Left cardiac atrium (tissue), 4 donors: ENCODE measurements around the gene PLCB4. TPM values are rescaled to one million over a fixed set of nuclear protein-coding genes. Genes with fewer than 3 reads are reported as not detected.
A peak's percentile ranks its signal among the peaks of the same experiment; 100 is the strongest.

Experiments
- ATAC-seq, 2 donors: fragments of 200-7000 bp; cut with Tn5 transposase; one replicate each; pipeline ENCODE4 v1.9.1; 2020; ENCODE audit warnings: mild to moderate bottlenecking in 2 of 2, moderate library complexity in 2 of 2
- DNase-seq: peaks from one replicate; pipeline ENCODE4 v3.0.0-alpha.2; 2020
- intact Hi-C, 2 donors: fragments of 100-400 bp; cut with DNase I; formaldehyde crosslinking; loops; one replicate each; pipeline versions ENCODE4 v1.14.1 to v1.15.1; 2022 to 2023
- total RNA-seq, 2 donors: library from RNA; stranded (reverse); fragmentation: NEBNext Ultra II Directional; extraction: Animal tissue kit (Norgen Biotek cat#: 25700); gene quantifications; one replicate each; pipeline ENCODE4 v1.2.1, GENCODE V29; 2021
- donor health status: DM: no; HTN: yes; CAD: no.
- donor health status: DM: no; HTN: yes; CAD: no; lungs with severe emphysema.
- donor health status: DM: yes; HTN: yes; CAD: no.
- donor health status: Dilated cardiomyopathy.

Gene PLCB4
- total RNA-seq, 2 donors from 2014 or later, result 29.7 to 33.4 TPM

GRCh38 chr20:9092113-9092512 lies 23.2 kb downstream of the PLCB4 start:
- no peak for DNase-seq
- ATAC-seq, result peak in 1 of 2 donors; percentile 30
- intact Hi-C loops, result no loop called here

DNA sequence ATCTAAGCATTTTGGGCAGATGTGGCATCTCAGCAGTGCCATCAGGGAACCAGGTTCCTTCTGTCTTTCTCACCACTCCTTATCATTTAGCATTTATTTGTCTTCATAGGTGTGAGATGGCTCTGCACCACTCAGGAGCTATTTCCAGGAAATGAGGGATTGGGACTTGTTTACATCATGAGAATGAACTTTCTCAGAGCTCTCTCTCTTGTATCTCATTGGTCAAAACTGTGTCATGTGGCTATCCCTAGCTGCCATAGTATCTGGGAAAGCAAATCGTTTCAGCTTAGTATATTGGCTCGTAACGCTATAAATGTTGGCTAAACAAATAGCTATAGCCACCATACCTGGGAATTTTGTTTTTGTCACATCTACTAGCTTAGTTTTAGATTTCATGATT lies 23.8 kb downstream of the PLCB4 start:
- no peak for DNase-seq
- ATAC-seq, result no peak
- intact Hi-C loops, result no loop called here

- DNase-seq, result no peak
- ATAC-seq, result peak; percentile 41 to 53
- intact Hi-C loops, result no loop called here
These were observed 24.5 kb downstream of the PLCB4 start for GRCh38 chr20:9093218-9093957.

DNA sequence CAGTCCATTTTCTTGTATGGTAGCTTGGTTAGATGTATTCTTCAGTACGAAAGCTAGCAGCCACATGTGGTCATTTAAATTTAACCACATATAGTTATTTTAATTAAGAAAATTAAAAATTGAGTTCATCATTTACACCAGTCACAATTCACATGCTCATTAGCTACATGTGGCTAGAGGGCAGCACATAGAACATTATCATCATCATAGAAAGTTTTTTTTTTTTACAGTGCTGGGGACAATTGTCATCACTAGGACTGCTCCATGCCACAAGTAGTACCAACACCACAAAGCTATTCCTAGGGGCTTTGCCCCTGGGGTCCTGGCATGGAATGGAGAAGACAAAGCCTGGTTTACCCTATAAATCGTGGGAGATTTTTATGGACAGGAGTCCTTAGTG lies 30.5 kb downstream of the PLCB4 start:
- intact Hi-C loops, result no loop called here
- no peak for ATAC-seq
- no peak for DNase-seq

GRCh38 chr20:9100691-9101090 lies 31.8 kb downstream of the PLCB4 start:
- ATAC-seq (no peak), DNase-seq (no peak)
- intact Hi-C loops, result no loop called here

GRCh38 chr20:9102456-9102855 lies 33.6 kb downstream of the PLCB4 start:
- intact Hi-C loops, result no loop called here
- ATAC-seq (no peak), DNase-seq (no peak)

GRCh38 chr20:9103955-9104354 lies 35.1 kb downstream of the PLCB4 start:
- intact Hi-C loops, result no loop called here

DNA sequence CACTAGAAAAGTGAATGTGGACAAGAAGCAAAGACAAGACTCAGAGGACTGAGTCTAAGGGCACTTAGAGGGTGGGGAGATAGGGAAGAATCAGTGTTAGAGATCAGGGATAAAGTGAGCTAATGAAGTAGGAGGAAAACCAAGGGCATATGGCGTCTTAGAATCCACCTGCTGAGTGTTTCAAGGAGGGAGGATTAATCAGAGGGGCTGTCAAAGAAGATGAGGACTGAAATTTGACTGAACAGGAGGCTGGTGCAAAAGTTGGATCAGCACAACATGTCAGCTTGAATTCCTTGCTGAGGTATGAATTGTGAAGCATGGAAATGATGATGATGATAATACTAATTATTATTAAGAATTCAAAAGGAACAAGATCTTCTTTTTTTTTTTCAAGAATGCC lies 39.4 kb downstream of the PLCB4 start:
- DNase-seq, result no peak
- intact Hi-C loops, result no loop called here
- no peak for ATAC-seq

More at GRCh38 chr20:9103955-9104354, 35.1 kb downstream of the PLCB4 start:
- no peak for DNase-seq
- ATAC-seq, result peak in 1 of 2 donors; percentile 26

- ATAC-seq, result no peak
- DNase-seq, result no peak
- intact Hi-C loops, result no loop called here
These were observed 40.7 kb downstream of the PLCB4 start for GRCh38 chr20:9109566-9109965.

DNA sequence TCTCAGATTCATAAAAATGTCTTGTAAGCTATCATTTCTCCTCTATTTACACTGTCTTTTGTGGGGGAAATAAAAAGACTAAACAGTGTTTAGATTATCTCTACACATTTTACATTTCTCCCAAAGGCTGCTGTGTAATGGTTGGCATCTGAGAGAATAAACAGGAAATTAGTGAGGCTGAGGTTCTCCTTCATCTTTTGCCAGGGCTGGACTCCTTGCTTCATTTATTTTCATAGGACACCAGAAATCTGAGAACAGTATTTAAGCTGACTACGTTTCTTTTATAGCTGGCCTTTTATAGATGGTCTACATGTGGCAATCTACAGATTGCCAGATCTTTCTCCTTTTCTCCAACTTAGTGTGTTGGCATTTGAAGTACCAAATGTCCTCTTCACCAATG lies 41.5 kb downstream of the PLCB4 start:
- no peak for DNase-seq
- intact Hi-C loops, result loop anchor here in 1 of 2 donors (10.0 kb wide), 2 partner anchors 54 to 114 kb away; no protein-coding TSS in a partner anchor

GRCh38 chr20:9110916-9111432 lies 42.1 kb downstream of the PLCB4 start:
- intact Hi-C loops, result loop anchor here in 1 of 2 donors (10.0 kb wide), 2 partner anchors 54 to 114 kb away; no protein-coding TSS in a partner anchor
- DNase-seq, result no peak

More for the DNA sequence above, 41.5 kb downstream of the PLCB4 start:
- no peak for ATAC-seq

GRCh38 chr20:9112541-9113515 lies 43.9 kb downstream of the PLCB4 start:
- ATAC-seq (peak; percentile 88 to 89), DNase-seq (no peak)
- intact Hi-C loops, result loop anchor here in 1 of 2 donors (10.0 kb wide), 2 partner anchors 52 to 112 kb away; no protein-coding TSS in a partner anchor

More at GRCh38 chr20:9110916-9111432, 42.1 kb downstream of the PLCB4 start:
- ATAC-seq, result no peak

GRCh38 chr20:9114709-9115108 lies 45.8 kb downstream of the PLCB4 start:
- peak in 1 of 2 donors; percentile 15 for ATAC-seq
- no peak for DNase-seq
- intact Hi-C loops, result loop anchor here in 1 of 2 donors (10.0 kb wide), 2 partner anchors 50 to 110 kb away; no protein-coding TSS in a partner anchor

- ATAC-seq (no peak), DNase-seq (no peak)
- intact Hi-C loops, result loop anchor here in 1 of 2 donors (10.0 kb wide), 2 partner anchors 47 to 107 kb away; no protein-coding TSS in a partner anchor
These were observed 48.7 kb downstream of the PLCB4 start for GRCh38 chr20:9117548-9117947.

DNA sequence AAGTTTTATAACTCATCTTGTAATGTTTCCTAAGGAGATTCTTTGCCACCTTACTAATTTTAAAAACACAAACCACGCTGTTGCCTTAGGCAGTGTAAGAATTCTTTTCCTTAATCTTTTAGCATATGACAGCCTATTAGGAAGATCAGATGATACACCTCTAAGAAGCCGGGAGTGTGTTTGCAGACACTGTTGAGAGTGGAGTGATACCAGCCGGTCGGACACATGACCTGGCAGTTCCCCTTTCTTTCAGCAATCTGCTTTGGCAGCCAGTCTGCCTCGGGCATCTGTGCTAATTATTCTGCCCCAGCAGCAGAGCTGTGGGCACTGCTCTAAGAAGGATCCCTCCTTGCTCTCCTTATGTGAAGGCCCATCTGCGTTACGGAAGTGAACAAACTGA lies 50.9 kb downstream of the PLCB4 start:
- intact Hi-C loops, result loop anchor here in 1 of 2 donors (10.0 kb wide), 2 partner anchors 45 to 105 kb away; no protein-coding TSS in a partner anchor
- ATAC-seq, result peak; percentile 94 to 96
- peak; percentile 48 for DNase-seq

- intact Hi-C loops, result no loop called here
- DNase-seq (no peak), ATAC-seq (no peak)
These were observed 52.3 kb downstream of the PLCB4 start for GRCh38 chr20:9121211-9121610.

- intact Hi-C loops, result no loop called here
These were observed 53.7 kb downstream of the PLCB4 start for GRCh38 chr20:9122571-9122970.

DNA sequence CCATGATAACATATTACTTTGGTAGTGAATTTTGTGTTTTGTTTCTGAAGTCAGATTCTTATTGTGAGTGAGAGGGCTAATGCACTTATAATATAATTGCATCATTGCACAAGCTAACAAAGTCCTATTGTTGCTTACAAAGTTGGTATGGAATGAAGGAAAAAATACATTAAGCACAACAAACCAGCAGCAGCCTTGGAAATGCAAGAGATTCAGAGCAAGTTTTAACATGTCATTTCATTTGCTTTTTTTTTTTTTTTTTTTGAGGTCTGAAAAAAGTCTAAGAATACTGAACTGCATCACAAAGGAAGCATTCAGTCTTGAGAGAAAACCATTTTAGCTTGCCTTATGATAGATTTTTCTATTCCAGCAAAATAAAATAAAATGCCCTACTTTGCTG lies 57.6 kb downstream of the PLCB4 start:
- ATAC-seq (no peak), DNase-seq (no peak)
- intact Hi-C loops, result no loop called here

More at GRCh38 chr20:9122571-9122970, 53.7 kb downstream of the PLCB4 start:
- no peak for DNase-seq
- ATAC-seq, result no peak

DNA sequence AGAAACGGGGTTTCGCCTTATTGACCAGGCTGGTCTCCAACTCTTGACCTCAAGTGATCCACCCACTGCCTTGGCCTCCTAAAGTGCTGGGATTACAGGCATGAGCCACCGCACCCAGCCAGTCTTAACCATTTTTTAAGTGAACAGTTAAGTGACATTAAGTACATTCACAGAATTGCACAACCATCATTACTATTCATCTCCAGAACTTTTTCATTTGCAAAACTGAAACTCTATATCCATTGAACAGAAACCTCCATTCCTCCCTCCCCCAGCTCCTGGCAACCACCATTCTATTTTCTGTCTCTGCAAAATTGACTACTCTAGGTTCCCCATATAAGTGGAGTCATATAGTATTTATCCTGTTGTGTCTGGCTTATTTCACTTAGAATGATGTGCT lies 59.7 kb downstream of the PLCB4 start:
- DNase-seq, result no peak
- intact Hi-C loops, result no loop called here
- no peak for ATAC-seq
